Measurements from ENCODE around the gene LSM5. TPM values are rescaled to one million over a fixed set of nuclear protein-coding genes. Genes with fewer than 3 reads are reported as not detected.
A peak's percentile ranks its signal among the peaks of the same experiment; 100 is the strongest.

Gene LSM5
- 92.9 and 99.2 TPM in 2 replicates for total RNA-seq

GRCh38 chr7:32490127-32490796 lies at the start of gene LSM5:
TSS of gene LSM5 (minus strand) at chr7:32490380. CDS start at chr7:32490365, 15 bp downstream.
- Mint-ChIP-seq H3K4me1 (peaks cover 22% of the 10 kb centered on the region), H3K36me3 (ENCODE audit: low read depth) (peaks cover 24% of the 10 kb centered on the region), H3K9me3 (no peaks in the 10 kb centered on the region), H3K27ac (peak within 1 kb of the TSS; percentile 95), H3K27me3 (no peaks in the 10 kb centered on the region), H3K4me3 (peak within 1 kb of the TSS; percentile 91)
- DNase-seq, result peak; percentile 97
- intact Hi-C loops (cut with micrococcal nuclease), result loop anchor here (1.0 to 10.0 kb wide), 7 partner anchors 16 to 1895 kb away; partner anchors contain the start of genes BBS9, GARS1, NT5C3A and RP9

DNA sequence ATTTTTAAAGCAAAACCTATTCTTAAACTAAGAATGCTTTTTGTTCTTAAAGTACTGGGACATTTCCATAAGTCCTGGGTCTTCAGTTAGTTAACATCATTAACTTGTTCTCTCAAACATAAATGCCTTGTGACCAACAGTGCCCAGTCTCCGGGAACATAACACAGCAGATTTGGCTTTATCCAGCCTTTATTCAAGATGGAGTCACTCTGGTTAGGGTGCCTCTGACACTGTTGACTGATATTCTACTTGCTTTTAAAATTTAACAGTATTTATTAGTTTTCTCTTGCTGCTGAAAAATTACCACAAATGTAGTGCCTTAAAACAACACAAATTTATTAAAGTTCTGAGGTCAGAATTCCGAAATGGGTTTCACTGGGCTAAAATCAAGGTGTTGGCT lies 49.2 kb upstream of the LSM5 start:
- no peak overlapping the region for H3K4me3 Mint-ChIP-seq
- no peaks in the 10 kb centered on the region for H3K27me3 Mint-ChIP-seq
- H3K4me1 Mint-ChIP-seq, result peaks cover 6% of the 10 kb centered on the region
- peaks cover 18% of the 10 kb centered on the region for H3K36me3 Mint-ChIP-seq (ENCODE audit: low read depth)
- no peak for DNase-seq
- no peaks in the 10 kb centered on the region for H3K9me3 Mint-ChIP-seq
- intact Hi-C loops (cut with micrococcal nuclease), result no loop called here
- no peak overlapping the region for H3K27ac Mint-ChIP-seq

GRCh38 chr7:32537760-32538159 lies 47.6 kb upstream of the LSM5 start:
- intact Hi-C loops (cut with micrococcal nuclease), result no loop called here
- H3K27me3 Mint-ChIP-seq, result no peaks in the 10 kb centered on the region
- H3K36me3 Mint-ChIP-seq (ENCODE audit: low read depth), result peaks cover 13% of the 10 kb centered on the region
- H3K4me3 Mint-ChIP-seq, result no peak overlapping the region
- no peaks in the 10 kb centered on the region for H3K9me3 Mint-ChIP-seq
- no peak for DNase-seq
- H3K27ac Mint-ChIP-seq, result no peak overlapping the region
- peaks cover 3% of the 10 kb centered on the region for H3K4me1 Mint-ChIP-seq

- H3K27ac Mint-ChIP-seq, result no peak overlapping the region
- H3K27me3 Mint-ChIP-seq, result no peaks in the 10 kb centered on the region
Observed at GRCh38 chr7:32536585-32536984, 46.4 kb upstream of the LSM5 start.

DNA sequence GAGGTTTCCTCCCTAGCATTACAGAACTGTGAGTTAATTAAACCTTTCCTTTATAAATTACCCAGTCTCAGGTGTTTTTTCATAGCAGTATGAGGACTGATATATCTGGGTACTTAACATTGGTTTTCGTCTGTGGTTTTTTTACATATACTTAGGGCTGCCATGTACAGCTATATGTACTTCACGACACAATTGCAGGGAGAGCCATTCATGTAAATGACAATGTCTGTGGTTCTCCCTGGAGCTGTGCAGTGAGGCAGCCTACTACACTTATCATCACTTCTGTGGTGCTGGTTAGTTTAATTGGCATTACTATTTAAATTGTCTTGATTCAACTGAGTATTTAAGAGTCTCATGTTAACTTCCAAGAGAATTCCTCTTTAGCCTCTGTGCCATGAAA lies 45.8 kb upstream of the LSM5 start:
- Mint-ChIP-seq H3K27ac (no peak overlapping the region), H3K27me3 (no peaks in the 10 kb centered on the region), H3K4me3 (no peak overlapping the region), H3K9me3 (no peaks in the 10 kb centered on the region), H3K4me1 (peaks cover 3% of the 10 kb centered on the region), H3K36me3 (ENCODE audit: low read depth) (peaks cover 16% of the 10 kb centered on the region)
- intact Hi-C loops (cut with micrococcal nuclease), result no loop called here
- DNase-seq, result no peak

More at GRCh38 chr7:32536585-32536984, 46.4 kb upstream of the LSM5 start:
- no peak for DNase-seq
- Mint-ChIP-seq H3K4me1 (peaks cover 3% of the 10 kb centered on the region), H3K36me3 (ENCODE audit: low read depth) (peaks cover 16% of the 10 kb centered on the region), H3K4me3 (no peak overlapping the region), H3K9me3 (no peaks in the 10 kb centered on the region)
- intact Hi-C loops (cut with micrococcal nuclease), result no loop called here

GRCh38 chr7:32535162-32535702 lies 45.1 kb upstream of the LSM5 start:
- H3K27me3 Mint-ChIP-seq, result no peaks in the 10 kb centered on the region
- no peak overlapping the region for H3K27ac Mint-ChIP-seq
- H3K36me3 Mint-ChIP-seq (ENCODE audit: low read depth), result peaks cover 16% of the 10 kb centered on the region
- intact Hi-C loops (cut with micrococcal nuclease), result no loop called here
- DNase-seq, result no peak
- no peaks in the 10 kb centered on the region for H3K9me3 Mint-ChIP-seq
- H3K4me1 Mint-ChIP-seq, result peaks cover 3% of the 10 kb centered on the region
- H3K4me3 Mint-ChIP-seq, result no peak overlapping the region

- H3K4me3 Mint-ChIP-seq, result no peak overlapping the region
- no peaks in the 10 kb centered on the region for H3K9me3 Mint-ChIP-seq
- peaks cover 2% of the 10 kb centered on the region for H3K4me1 Mint-ChIP-seq
Observed at GRCh38 chr7:32533276-32534029, 43.3 kb upstream of the LSM5 start.

GRCh38 chr7:32532716-32533115 lies 42.5 kb upstream of the LSM5 start:
- no peaks in the 10 kb centered on the region for H3K27me3 Mint-ChIP-seq
- no peak overlapping the region for H3K4me3 Mint-ChIP-seq
- peaks cover 16% of the 10 kb centered on the region for H3K36me3 Mint-ChIP-seq (ENCODE audit: low read depth)
- DNase-seq, result no peak
- H3K9me3 Mint-ChIP-seq, result no peaks in the 10 kb centered on the region
- intact Hi-C loops (cut with micrococcal nuclease), result loop anchor here (5.0 kb wide), 1 partner anchor 35 kb away; the partner anchor contains the start of gene AVL9
- no peak overlapping the region for H3K27ac Mint-ChIP-seq
- H3K4me1 Mint-ChIP-seq, result peaks cover 4% of the 10 kb centered on the region

More at GRCh38 chr7:32533276-32534029, 43.3 kb upstream of the LSM5 start:
- Mint-ChIP-seq H3K27ac (no peak overlapping the region), H3K27me3 (no peaks in the 10 kb centered on the region), H3K36me3 (ENCODE audit: low read depth) (peaks cover 14% of the 10 kb centered on the region)
- DNase-seq, result no peak
- intact Hi-C loops (cut with micrococcal nuclease), result loop anchor here (5.0 kb wide), 1 partner anchor 36 kb away; the partner anchor contains the start of gene AVL9

DNA sequence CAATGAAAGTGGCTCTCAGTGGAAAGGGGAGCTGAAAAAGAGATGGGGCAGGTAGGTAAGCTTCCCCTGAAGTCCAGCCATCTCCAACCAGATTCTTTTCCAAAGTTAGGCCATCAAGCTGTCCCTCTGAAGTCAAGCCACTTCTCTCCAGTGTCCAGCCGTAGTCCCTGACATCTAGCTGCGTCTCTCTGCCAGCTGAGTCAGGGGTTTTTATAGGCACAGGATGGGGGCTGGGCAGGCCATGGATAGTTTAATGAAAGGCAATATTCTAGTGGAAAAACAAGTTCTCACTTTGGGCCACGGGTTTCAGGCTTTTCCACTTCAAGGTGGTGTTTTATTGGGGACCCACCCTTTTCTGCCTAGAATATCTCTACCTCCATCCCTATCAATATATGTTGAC lies 41.9 kb upstream of the LSM5 start:
- DNase-seq, result no peak
- H3K27me3 Mint-ChIP-seq, result no peaks in the 10 kb centered on the region
- peaks cover 17% of the 10 kb centered on the region for H3K36me3 Mint-ChIP-seq (ENCODE audit: low read depth)
- H3K4me1 Mint-ChIP-seq, result peaks cover 5% of the 10 kb centered on the region
- no peak overlapping the region for H3K27ac Mint-ChIP-seq
- intact Hi-C loops (cut with micrococcal nuclease), result loop anchor here (5.0 kb wide), 1 partner anchor 35 kb away; the partner anchor contains the start of gene AVL9
- no peak overlapping the region for H3K4me3 Mint-ChIP-seq
- H3K9me3 Mint-ChIP-seq, result no peaks in the 10 kb centered on the region

DNA sequence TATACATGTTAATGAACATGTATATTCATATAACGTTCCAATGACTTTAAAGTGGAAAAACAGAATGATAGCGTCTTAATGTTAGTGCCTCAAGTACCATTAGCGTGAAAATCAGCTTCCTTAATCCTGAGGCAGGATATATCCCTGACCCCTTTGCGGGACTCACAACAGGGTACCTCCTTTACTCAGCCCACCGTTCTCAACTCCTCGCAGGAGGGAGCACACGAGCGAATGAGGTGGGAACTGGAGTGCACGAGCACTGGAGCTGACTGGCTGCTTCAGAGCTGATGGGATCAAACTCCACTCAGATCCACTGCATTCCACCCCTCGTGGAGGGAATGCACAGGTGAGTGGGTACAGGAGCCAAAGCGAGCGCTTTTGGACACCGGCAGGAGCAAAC lies 41.2 kb upstream of the LSM5 start:
- no peaks in the 10 kb centered on the region for H3K9me3 Mint-ChIP-seq
- H3K27ac Mint-ChIP-seq, result no peak overlapping the region
- DNase-seq, result no peak
- H3K4me3 Mint-ChIP-seq, result no peak overlapping the region
- H3K27me3 Mint-ChIP-seq, result no peaks in the 10 kb centered on the region
- peaks cover 5% of the 10 kb centered on the region for H3K4me1 Mint-ChIP-seq
- H3K36me3 Mint-ChIP-seq (ENCODE audit: low read depth), result peaks cover 18% of the 10 kb centered on the region
- intact Hi-C loops (cut with micrococcal nuclease), result loop anchor here (5.0 kb wide), 1 partner anchor 34 kb away; the partner anchor contains the start of gene AVL9

- Mint-ChIP-seq H3K4me1 (peaks cover 4% of the 10 kb centered on the region), H3K27me3 (no peaks in the 10 kb centered on the region), H3K36me3 (ENCODE audit: low read depth) (peaks cover 32% of the 10 kb centered on the region), H3K9me3 (peaks cover 6% of the 10 kb centered on the region), H3K4me3 (no peak overlapping the region), H3K27ac (no peak overlapping the region)
- intact Hi-C loops (cut with micrococcal nuclease), result no loop called here
- DNase-seq, result no peak
Observed at GRCh38 chr7:32525839-32526238, 35.7 kb upstream of the LSM5 start.

DNA sequence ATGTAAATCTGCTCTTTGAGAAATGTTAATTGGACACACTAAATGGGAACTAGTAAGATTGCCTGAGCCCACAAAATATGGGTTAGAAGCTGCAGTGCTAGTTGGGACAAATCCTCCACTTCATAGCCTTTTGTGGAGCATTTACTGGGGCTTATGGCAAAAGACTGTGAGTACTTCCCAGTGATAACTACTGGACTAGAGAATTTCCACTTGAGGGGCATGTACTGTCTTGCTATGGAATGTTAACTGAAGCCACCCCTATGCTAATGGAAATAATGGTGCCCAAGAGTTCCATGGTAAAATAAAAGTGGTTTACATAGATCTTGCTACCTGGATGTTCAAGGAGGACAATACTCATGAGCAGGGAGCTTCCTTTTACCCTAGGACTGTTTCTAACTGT lies 34.5 kb upstream of the LSM5 start:
- H3K27ac Mint-ChIP-seq, result no peak overlapping the region
- no peak overlapping the region for H3K4me3 Mint-ChIP-seq
- H3K36me3 Mint-ChIP-seq (ENCODE audit: low read depth), result peaks cover 44% of the 10 kb centered on the region
- peaks cover 6% of the 10 kb centered on the region for H3K4me1 Mint-ChIP-seq
- peaks cover 10% of the 10 kb centered on the region for H3K9me3 Mint-ChIP-seq
- DNase-seq, result no peak
- intact Hi-C loops (cut with micrococcal nuclease), result no loop called here
- H3K27me3 Mint-ChIP-seq, result no peaks in the 10 kb centered on the region

GRCh38 chr7:32522746-32523530 lies 32.8 kb upstream of the LSM5 start:
- Mint-ChIP-seq H3K27me3 (no peaks in the 10 kb centered on the region), H3K9me3 (peaks cover 10% of the 10 kb centered on the region), H3K4me3 (no peak overlapping the region), H3K36me3 (ENCODE audit: low read depth) (peaks cover 47% of the 10 kb centered on the region), H3K4me1 (peaks cover 6% of the 10 kb centered on the region), H3K27ac (no peak overlapping the region)
- intact Hi-C loops (cut with micrococcal nuclease), result no loop called here
- no peak for DNase-seq
